ENCODE results near the gene ITGAL.

DNA sequence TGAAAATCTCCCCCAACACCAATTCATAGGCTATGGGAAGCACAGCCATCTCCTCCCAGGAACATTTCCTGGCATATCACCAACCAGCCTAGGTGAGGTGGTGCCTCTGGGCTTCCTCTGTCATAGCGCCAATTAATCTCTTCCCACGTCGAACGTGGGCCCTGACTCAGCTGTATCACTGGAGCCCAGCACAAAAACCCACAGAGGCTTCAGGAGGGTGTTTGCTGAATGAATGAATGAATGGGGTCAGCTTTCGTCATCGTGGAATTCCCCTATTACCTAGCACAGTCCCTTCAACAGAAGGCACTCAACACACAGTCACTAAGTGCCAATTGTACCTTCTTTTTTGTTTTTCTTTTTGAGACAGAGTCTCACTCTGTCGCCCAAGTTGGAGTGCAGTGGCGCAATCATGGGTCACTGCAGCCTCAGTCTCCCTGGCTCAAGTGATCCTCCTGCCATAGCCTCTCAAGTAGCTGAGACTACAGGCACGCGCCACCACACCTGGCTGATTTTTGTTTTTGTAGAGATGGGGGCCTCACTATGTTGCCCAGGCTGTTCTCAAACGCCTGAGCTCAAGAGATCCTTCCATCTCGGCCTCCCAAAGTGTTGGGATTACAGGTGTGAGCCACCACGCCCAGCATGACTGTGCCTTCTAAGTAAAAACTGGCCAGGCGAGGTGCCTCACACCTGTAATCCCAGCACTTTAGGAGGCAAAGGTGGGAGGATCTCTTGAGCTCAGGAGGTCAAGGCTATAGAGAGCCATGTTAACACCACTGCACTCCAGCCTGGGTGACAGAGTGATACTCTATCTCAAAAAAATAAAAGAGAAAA is 94.8 kb downstream of the ITGAL start:
- TF ChIP-seq PKNOX1 (IDR thresholded peaks at IDR 0.05) (no peak), BHLHE40 (IDR thresholded peaks at IDR 0.05; ENCODE audit: borderline replicate concordance) (no peak), ELF4 (IDR thresholded peaks at IDR 0.05) (no peak), CTBP1 (IDR thresholded peaks at IDR 0.05; ENCODE audit: borderline replicate concordance) (no peak), TARDBP (IDR thresholded peaks at IDR 0.05) (no peak), FOXK2 (IDR thresholded peaks at IDR 0.05) (no peak), ZNF384 (IDR thresholded peaks at IDR 0.05) (no peak), NFRKB (IDR thresholded peaks at IDR 0.05) (no peak), FOXM1 (IDR thresholded peaks at IDR 0.05; ENCODE audit: borderline replicate concordance) (no peak), SP1 (IDR thresholded peaks at IDR 0.05) (no peak), SUZ12 (IDR thresholded peaks at IDR 0.05) (no peak), L3MBTL2 (conservative IDR thresholded peaks at IDR 0.05) (no peak)
